Endodermal cell (in vitro differentiated cells): Measurements from ENCODE around the gene UROC1. TPM values are rescaled to one million over a fixed set of nuclear protein-coding genes. Genes with fewer than 3 reads are reported as not detected.

Source experiments
- DNase-seq: peaks from one replicate; pipeline ENCODE4 v3.0.0-alpha.2; 2017
- H3K27ac ChIP-seq: 2 replicates; pipeline ENCODE4 v1.5.1; 2013; ENCODE audit warnings: mild to moderate bottlenecking, low read depth, low read length, moderate library complexity
- H3K27me3 ChIP-seq: 2 replicates; pipeline ENCODE4 v1.6.1; 2013; ENCODE audit warnings: mild to moderate bottlenecking, low read length, moderate library complexity; ENCODE audit not compliant: insufficient read depth, control insufficient read depth, poor library complexity, severe bottlenecking
- H3K36me3 ChIP-seq: 2 replicates; pipeline ENCODE4 v1.7.0; 2013; ENCODE audit warnings: mild to moderate bottlenecking, low read length, moderate library complexity; ENCODE audit not compliant: control insufficient read depth, insufficient read depth
- H3K4me1 ChIP-seq: one replicate; pipeline ENCODE4 v1.7.0; 2013; ENCODE audit warnings: low read length; ENCODE audit not compliant: control insufficient read depth, insufficient read depth
- H3K4me3 ChIP-seq: 2 replicates; pipeline ENCODE4 v1.5.1; 2013; ENCODE audit warnings: mild to moderate bottlenecking, low read length, moderate library complexity
- H3K9ac ChIP-seq: 2 replicates; pipeline ENCODE4 v1.6.1; 2013; ENCODE audit warnings: mild to moderate bottlenecking, low read length, moderate library complexity; ENCODE audit not compliant: poor library complexity, severe bottlenecking; ENCODE audit errors: extremely low read depth
- H3K9me3 ChIP-seq: 2 replicates; pipeline ENCODE4 v1.6.1; 2013; ENCODE audit warnings: mild to moderate bottlenecking, low read length, moderate library complexity; ENCODE audit not compliant: control insufficient read depth
- H3K27ac Mint-ChIP-seq: 2 replicates; pipeline ENCODE4 v1.8.0; 2020; ENCODE audit warnings: mixed read lengths
- H3K27me3 Mint-ChIP-seq: 2 replicates; pipeline ENCODE4 v1.8.0; 2021; ENCODE audit warnings: mild to moderate bottlenecking, mixed read lengths; ENCODE audit not compliant: insufficient read depth
- H3K36me3 Mint-ChIP-seq: 2 replicates; pipeline ENCODE4 v1.8.0; 2020; ENCODE audit warnings: low read depth, mixed read lengths
- H3K4me1 Mint-ChIP-seq: 2 replicates; pipeline ENCODE4 v1.8.0; 2020; ENCODE audit warnings: mixed read lengths
- H3K4me3 Mint-ChIP-seq: 2 replicates; pipeline ENCODE4 v1.8.0; 2020; ENCODE audit warnings: mild to moderate bottlenecking, moderate library complexity, mixed read lengths
- H3K9me3 Mint-ChIP-seq: 2 replicates; pipeline ENCODE4 v1.8.0; 2020; ENCODE audit warnings: mild to moderate bottlenecking, mixed read lengths
- WGBS, 2 experiments: methylation state at CpG; one replicate each; pipeline versions ENCODE4 v1.1.5 to v1.1.7; 2013; ENCODE audit warnings: missing lambda C conversion rate in 2 of 2, mixed read lengths in 1 of 2; ENCODE audit not compliant: insufficient coverage in 1 of 2, insufficient read length in 1 of 2; 5-methylcytosine and 5-hydroxymethylcytosine counted together
- total RNA-seq, 2 donors: library from RNA; stranded (reverse); fragmentation: NEBNext Ultra II Directional in 1 of 2; extraction: Animal tissue kit (Norgen Biotek cat#: 25700) in 1 of 2; gene quantifications; 2 replicates in 1 of 2; 3 replicates in 1 of 2; pipeline ENCODE4 v1.2.1, GENCODE V29; 2021
- TF ChIP-seq, protein P1 (sequence below): fragments of 200-600 bp; sonication (generic); conservative IDR thresholded peaks from 2 replicates; pipeline ENCODE4 v1.5.0; 2021; ENCODE audit warnings: antibody characterized with exemption, mild to moderate bottlenecking

UROC1 gene
- total RNA-seq, 2 donors from 2014 or later: not detected

DNA sequence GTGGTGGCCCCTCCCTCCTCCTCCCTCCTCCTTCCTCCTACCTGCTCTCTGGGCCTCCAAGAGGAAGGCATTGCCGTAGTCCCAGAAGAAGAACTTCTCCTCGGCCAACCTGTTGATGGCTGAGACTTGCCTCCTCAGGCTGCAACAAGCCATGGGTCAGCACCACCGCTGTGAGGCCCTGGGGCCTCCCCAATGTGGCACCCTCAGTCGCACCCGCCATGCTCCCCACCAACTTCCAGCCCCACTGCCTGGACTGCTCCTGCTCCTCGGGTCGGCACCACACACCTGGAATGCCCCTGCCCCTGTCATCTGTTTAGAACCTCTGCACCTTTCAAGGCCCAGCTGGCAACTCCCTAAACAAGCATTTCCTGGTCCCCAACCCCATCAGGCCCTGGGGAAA, 17.6 kb downstream of the UROC1 start:
- no peak overlapping the region for H3K27ac Mint-ChIP-seq
- H3K4me3 Mint-ChIP-seq: no peak overlapping the region
- Histone ChIP-seq H3K27ac (no peak overlapping the region), H3K9ac (no peak overlapping the region), H3K36me3 (no peaks in the 10 kb centered on the region), H3K27me3 (no peaks in the 10 kb centered on the region), H3K4me3 (no peak overlapping the region), H3K4me1 (peaks cover 6% of the 10 kb centered on the region), H3K9me3 (no peaks in the 10 kb centered on the region)
- H3K36me3 Mint-ChIP-seq: no peaks in the 10 kb centered on the region
- no peaks in the 10 kb centered on the region for H3K9me3 Mint-ChIP-seq
- DNase-seq: no peak
- peaks cover 8% of the 10 kb centered on the region for H3K4me1 Mint-ChIP-seq
- no peaks in the 10 kb centered on the region for H3K27me3 Mint-ChIP-seq
- WGBS, 2 experiments: 91 to 97% methylated on average over 5 to 7 of the region's 7 CpGs
- TF ChIP-seq, protein P1, sequence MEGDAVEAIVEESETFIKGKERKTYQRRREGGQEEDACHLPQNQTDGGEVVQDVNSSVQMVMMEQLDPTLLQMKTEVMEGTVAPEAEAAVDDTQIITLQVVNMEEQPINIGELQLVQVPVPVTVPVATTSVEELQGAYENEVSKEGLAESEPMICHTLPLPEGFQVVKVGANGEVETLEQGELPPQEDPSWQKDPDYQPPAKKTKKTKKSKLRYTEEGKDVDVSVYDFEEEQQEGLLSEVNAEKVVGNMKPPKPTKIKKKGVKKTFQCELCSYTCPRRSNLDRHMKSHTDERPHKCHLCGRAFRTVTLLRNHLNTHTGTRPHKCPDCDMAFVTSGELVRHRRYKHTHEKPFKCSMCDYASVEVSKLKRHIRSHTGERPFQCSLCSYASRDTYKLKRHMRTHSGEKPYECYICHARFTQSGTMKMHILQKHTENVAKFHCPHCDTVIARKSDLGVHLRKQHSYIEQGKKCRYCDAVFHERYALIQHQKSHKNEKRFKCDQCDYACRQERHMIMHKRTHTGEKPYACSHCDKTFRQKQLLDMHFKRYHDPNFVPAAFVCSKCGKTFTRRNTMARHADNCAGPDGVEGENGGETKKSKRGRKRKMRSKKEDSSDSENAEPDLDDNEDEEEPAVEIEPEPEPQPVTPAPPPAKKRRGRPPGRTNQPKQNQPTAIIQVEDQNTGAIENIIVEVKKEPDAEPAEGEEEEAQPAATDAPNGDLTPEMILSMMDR: no peak

DNA sequence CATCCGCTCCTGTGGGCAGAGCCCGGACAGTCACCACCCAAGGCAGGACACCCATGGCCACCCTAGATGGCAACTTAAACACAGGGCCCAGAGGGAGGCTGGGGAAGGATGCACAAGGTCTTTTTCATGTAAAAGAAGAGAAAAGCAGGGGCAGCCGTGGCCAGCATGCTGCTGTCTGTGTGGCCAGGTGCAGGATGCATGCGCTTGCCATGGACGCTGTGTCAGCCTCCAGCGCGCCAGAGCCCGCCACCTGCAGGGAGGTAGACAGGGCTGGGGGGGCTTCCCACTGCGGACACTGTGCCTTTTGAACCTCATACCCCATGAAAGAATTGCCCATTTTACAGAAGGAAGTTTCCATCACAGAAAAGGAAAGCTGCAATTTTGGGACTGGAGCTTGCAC, 18.2 kb downstream of the UROC1 start:
- Histone ChIP-seq H3K4me1 (peaks cover 6% of the 10 kb centered on the region), H3K27ac (no peak overlapping the region), H3K27me3 (no peaks in the 10 kb centered on the region), H3K36me3 (no peaks in the 10 kb centered on the region), H3K9ac (no peak overlapping the region), H3K4me3 (no peak overlapping the region), H3K9me3 (no peaks in the 10 kb centered on the region)
- no peak overlapping the region for H3K27ac Mint-ChIP-seq
- no peaks in the 10 kb centered on the region for H3K9me3 Mint-ChIP-seq
- H3K4me3 Mint-ChIP-seq: no peak overlapping the region
- H3K27me3 Mint-ChIP-seq: no peaks in the 10 kb centered on the region
- peaks cover 8% of the 10 kb centered on the region for H3K4me1 Mint-ChIP-seq
- TF ChIP-seq, protein P1: no peak
- no peak for DNase-seq
- H3K36me3 Mint-ChIP-seq: no peaks in the 10 kb centered on the region
- 92 to 94% methylated on average over 6 to 9 of the region's 9 CpGs for WGBS, 2 experiments

DNA sequence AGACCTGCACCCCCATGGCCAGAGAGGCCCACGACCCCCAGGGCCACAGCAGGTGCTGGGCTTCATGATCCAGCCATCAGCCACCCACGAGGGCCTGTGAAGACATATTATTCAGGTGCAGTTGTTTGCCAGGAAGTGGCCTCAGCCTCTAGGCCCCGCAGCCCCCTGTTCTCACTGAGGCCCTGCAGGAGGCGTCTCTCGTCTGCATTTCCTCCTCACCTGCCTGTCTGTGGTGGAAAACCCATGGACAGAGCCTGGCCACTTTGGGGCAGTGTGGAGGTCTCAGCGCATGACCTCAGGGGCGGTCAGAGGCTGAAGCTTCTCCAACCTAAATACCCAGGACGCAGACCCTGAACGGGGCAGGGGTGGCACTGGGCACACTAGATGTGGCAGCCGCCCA, 18.6 kb downstream of the UROC1 start:
- TF ChIP-seq, protein P1: peak; percentile 65
- Mint-ChIP-seq H3K9me3 (no peaks in the 10 kb centered on the region), H3K4me1 (peaks cover 8% of the 10 kb centered on the region), H3K36me3 (no peaks in the 10 kb centered on the region), H3K27me3 (no peaks in the 10 kb centered on the region), H3K4me3 (no peak overlapping the region), H3K27ac (peak overlapping the region; percentile 66)
- H3K4me3 ChIP-seq: no peak overlapping the region
- H3K27me3 ChIP-seq: no peaks in the 10 kb centered on the region
- no peak overlapping the region for H3K9ac ChIP-seq
- H3K36me3 ChIP-seq: no peaks in the 10 kb centered on the region
- no peaks in the 10 kb centered on the region for H3K9me3 ChIP-seq
- WGBS, 2 experiments: 51 to 67% methylated on average over 4 to 10 of the region's 10 CpGs
- no peak overlapping the region for H3K27ac ChIP-seq
- H3K4me1 ChIP-seq: peaks cover 6% of the 10 kb centered on the region
- peak; percentile 83 for DNase-seq
